Activated CD8-positive, alpha-beta memory T cell treated with anti-CD3 and anti-CD28 coated beads for 4 hours (primary cell): ENCODE data around the gene FXYD4.
A peak's percentile ranks its signal among the peaks of the same experiment; 100 is the strongest.
"Not testable (repeated sequence)": the region's sequence is repeated elsewhere in the genome, so short reads cannot be mapped to it uniquely, and the experiment has no call there.

Experiments
- DNase-seq, 2 donors: peaks; one replicate each; pipeline ENCODE4 v3.0.0-alpha.2; 2020; ENCODE audit warnings: low read depth in 2 of 2

Gene FXYD4

DNA sequence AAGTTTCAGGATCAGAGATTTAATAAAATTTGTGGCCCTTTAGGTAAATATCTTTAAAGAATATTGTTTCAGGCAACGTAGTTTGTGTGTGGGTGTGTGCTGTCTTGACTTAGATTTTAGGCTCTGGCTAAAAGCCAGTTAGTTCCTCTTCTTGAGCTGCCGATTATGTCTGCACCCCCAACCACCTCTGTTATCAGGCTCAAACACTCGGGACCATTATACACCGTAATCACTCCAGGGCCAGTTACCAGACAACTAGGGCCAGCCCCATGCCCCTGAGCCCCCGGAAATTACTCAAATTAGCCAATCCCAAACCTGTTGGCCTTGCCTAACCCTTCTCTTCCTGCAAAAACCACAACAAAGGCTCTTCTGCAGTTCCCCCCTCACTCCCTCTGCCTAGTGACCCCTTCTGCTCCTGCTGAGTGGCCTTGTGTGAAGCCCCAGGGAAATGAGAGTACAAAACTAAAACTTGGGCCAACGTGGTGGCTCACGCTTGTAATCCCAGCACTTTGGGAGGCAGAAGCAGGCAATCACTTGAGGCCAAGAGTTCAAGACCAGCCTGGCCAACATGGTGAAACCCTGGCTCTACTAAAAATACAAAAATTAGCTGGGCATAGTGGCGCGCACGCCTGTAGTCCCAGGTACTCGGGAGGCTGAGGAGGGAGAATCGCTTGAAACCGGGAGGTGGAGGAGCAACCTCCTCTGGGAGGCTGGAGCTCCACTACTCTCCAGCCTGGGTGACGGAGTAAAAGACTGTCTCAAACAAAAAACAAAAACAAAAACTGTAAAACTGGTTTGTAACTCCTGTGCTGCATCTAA, 46.7 kb downstream of the FXYD4 start:
- no peak for DNase-seq

DNA sequence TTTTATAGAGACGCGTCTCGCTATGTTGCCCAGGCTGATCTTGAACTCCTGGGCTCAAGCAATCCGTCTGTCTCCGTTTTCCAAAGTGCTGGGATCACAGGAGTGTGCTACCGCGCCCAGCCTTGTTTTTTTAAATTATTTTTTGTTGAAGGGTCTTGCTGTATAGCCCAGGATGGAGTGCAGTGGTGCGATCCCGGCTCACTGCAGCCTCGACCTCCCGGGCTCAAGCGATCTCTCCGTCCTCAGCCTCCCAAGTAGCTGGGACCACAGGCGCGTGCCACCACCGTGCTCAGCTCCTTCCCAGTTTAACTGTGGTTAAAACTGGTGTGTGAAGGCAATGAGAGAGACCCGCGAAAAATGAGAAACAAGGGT, 48.5 kb downstream of the FXYD4 start:
- no peak for DNase-seq

- DNase-seq: peak; percentile 65 to 72
Observed at GRCh38 chr10:43420369-43421200, 49.1 kb downstream of the FXYD4 start.

DNA sequence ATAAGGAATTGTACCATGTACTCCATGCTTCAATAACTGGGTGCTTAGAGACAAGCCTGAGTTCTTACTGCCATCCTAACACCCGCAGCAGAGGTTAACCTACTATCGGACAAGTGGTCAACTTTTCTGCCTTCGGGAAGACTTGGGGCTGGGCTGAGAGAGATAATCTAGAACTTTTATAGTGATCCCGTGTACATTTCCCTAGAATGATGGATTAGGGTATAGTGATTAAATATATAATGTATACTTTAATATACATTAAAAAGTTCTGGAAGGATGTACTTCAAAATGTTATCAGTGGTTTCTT, 49.7 kb downstream of the FXYD4 start:
- no peak for DNase-seq

DNA sequence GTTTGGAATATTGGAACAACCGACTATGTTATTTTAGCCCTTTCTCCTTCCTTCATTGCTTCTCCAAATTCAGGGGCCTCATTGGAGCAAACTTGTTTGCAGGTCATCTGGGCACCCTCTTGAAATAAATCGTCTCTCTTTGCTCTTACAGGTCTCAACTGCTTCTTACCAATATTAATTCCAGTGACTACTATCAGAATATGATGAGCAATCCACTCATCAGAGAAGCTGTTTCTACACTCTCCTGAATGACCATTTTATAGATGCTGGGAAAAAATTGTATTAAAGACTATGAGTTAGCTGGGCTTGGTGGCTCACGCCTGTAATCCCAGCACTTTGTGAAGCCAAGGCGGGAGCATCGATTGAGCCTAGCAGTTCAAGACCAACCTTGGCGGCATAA, 50.1 kb downstream of the FXYD4 start:
- no peak for DNase-seq

DNA sequence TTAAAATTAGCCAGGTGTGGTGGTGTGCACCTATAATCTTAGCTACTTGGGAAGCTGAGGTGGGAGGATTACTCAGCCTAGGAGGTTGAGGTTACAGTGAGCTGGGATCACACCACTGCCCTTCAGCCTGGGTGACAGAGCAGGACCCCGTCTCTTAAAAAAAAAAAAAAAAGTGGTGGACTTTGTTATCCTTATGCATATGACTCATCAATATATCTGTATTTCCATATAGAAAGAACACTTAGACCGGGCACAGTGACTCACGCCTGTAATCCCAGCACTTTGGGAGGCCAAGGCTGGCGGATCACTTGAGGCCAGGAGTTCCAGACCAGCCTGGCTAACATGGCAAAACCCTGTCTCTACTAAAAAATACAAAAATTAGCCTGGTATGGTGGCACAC, 50.5 kb downstream of the FXYD4 start:
- DNase-seq: not testable (repeated sequence)

- DNase-seq: no peak
Observed at GRCh38 chr10:43424416-43424815, 53.0 kb downstream of the FXYD4 start.
